ENCODE results near the gene RNF41. TPM values are rescaled to one million over a fixed set of nuclear protein-coding genes. Genes with fewer than 3 reads are reported as not detected.

RNF41 gene
- total and polyA plus RNA-seq, 2 of the 13 experiments (the other 11 are each of a cell fraction or from before 2014, with no cell fraction given), result 27.1 to 39.4 TPM

- TF ChIP-seq ZFP91 (CRISPR knock-in tag; IDR thresholded peaks at IDR 0.05; ENCODE audit: borderline replicate concordance) (peak; percentile 99), SAP130 (CRISPR knock-in tag; IDR thresholded peaks at IDR 0.05; ENCODE audit: low read depth) (peak; percentile 80), TFDP1 (CRISPR knock-in tag; IDR thresholded peaks at IDR 0.05; ENCODE audit: borderline replicate concordance) (peak; percentile 94), ATF2 (CRISPR knock-in tag; IDR thresholded peaks at IDR 0.05) (peak; percentile 42; the same call in 1 of the 2 replicates), ARID4A (CRISPR knock-in tag; IDR thresholded peaks at IDR 0.05; ENCODE audit: borderline replicate concordance) (peak; percentile 80; the same call in 1 of the 2 replicates), MLX (CRISPR knock-in tag; IDR thresholded peaks at IDR 0.05) (0 out of 2 replicates have a peak, but pooled peaks have one; percentile 15), ZNF781 (CRISPR knock-in tag; IDR thresholded peaks at IDR 0.05; ENCODE audit: borderline replicate concordance, not compliant biosample characterization) (peak; percentile 53), RXRA (CRISPR knock-in tag; IDR thresholded peaks at IDR 0.05) (0 out of 2 replicates have a peak, but pooled peaks have one; percentile 37), REPIN1 (CRISPR knock-in tag; IDR thresholded peaks at IDR 0.05; ENCODE audit: borderline replicate concordance, low read depth) (peak; percentile 26; the same call in 1 of the 2 replicates), MED1 (CRISPR knock-in tag; IDR thresholded peaks at IDR 0.05) (peak; percentile 57; the same call in 1 of the 2 replicates), MIER3 (CRISPR knock-in tag; IDR thresholded peaks at IDR 0.05; ENCODE audit: borderline replicate concordance) (peak; percentile 35; the same call in 1 of the 2 replicates), ZFY (CRISPR knock-in tag; IDR thresholded peaks at IDR 0.05) (peak; percentile 50; the same call in 1 of the 2 replicates), IRF2 (CRISPR knock-in tag; IDR thresholded peaks at IDR 0.05) (peak; percentile 22; the same call in 1 of the 2 replicates), RCOR2 (CRISPR knock-in tag; IDR thresholded peaks at IDR 0.05) (peak; percentile 36; the same call in 1 of the 2 replicates), ZSCAN31 (CRISPR knock-in tag; IDR thresholded peaks at IDR 0.05; ENCODE audit: low read depth) (peak; percentile 60; the same call in 1 of the 2 replicates), XRCC5 (optimal IDR thresholded peaks at IDR 0.05; ENCODE audit: low read length) (peak; percentile 93), RELA (CRISPR knock-in tag; IDR thresholded peaks at IDR 0.05) (no peak), ZNF879 (CRISPR knock-in tag; IDR thresholded peaks at IDR 0.05) (no peak), HDAC2 (CRISPR knock-in tag; IDR thresholded peaks at IDR 0.05) (no peak; the same call in 1 of the 2 replicates), MIER2 (CRISPR knock-in tag; IDR thresholded peaks at IDR 0.05) (peak; percentile 46; the same call in 1 of the 2 replicates)
These were observed 2.5 kb upstream of the RNF41 start, which contains the start of gene NABP2 (continued) for GRCh38 chr12:56224102-56224701.

Data from HepG2 (cell line).